ENCODE data around the gene SLC22A4. TPM values are rescaled to one million over a fixed set of nuclear protein-coding genes. Genes with fewer than 3 reads are reported as not detected.

Gene SLC22A4
- total and polyA plus RNA-seq, 3 experiments from 2014 or later: 0.15 to 2.9 (median 2.6) TPM

DNA sequence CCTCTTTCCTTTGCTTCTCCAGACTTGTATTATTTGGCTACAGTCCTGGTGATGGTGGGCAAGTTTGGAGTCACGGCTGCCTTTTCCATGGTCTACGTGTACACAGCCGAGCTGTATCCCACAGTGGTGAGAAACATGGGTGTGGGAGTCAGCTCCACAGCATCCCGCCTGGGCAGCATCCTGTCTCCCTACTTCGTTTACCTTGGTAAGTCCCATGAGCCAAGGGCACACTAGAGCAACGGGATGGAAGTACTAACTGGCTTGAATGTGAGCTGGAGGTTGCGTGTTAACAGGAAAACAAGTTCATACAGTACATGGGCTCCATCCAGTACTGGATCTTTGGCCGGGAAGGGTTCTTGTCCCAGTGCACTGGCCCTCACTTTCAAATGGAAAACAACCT is 98.2 kb downstream of the SLC22A4 start:
- Histone ChIP-seq H3K9me3 (ENCODE audit: low read length) (no peaks in the 10 kb centered on the region), H3K27me3 (ENCODE audit: insufficient read depth, low read length, poor library complexity, severe bottlenecking) (no peaks in the 10 kb centered on the region), H3K4me3 (ENCODE audit: low read length) (no peak overlapping the region), H3K36me3 (ENCODE audit: insufficient read depth, low read length) (no peaks in the 10 kb centered on the region), H3K4me1 (ENCODE audit: insufficient read depth, low read length) (peaks cover 48% of the 10 kb centered on the region), H3K27ac (ENCODE audit: low read depth, low read length) (no peak overlapping the region)
- CTCF ChIA-PET: interaction anchor here (15.9 kb wide), 1 partner anchor 107 kb away, joined by 299 read pairs; no protein-coding TSS in a partner anchor
- H3K36me3 Mint-ChIP-seq: peaks cover 0 to 42% (median 14%) of the 10 kb centered on the region in 3 donors
- POLR2A ChIA-PET: interaction anchor here (0.6 to 1.5 kb wide), 3 partner anchors 16 to 106 kb away, joined by 3 to 4 read pairs (median 3); no protein-coding TSS in a partner anchor
- no peak overlapping the region for H3K4me3 Mint-ChIP-seq
- H3K9me3 Mint-ChIP-seq: no peaks in the 10 kb centered on the region
- H3K4me1 Mint-ChIP-seq: peaks cover 22 to 61% (median 45%) of the 10 kb centered on the region in 3 donors
- H3K27ac Mint-ChIP-seq: peak overlapping the region in 2 of 8 donors; percentile 47 to 66
- H3K27me3 Mint-ChIP-seq: no peaks in the 10 kb centered on the region
- DNase-seq: no peak

DNA sequence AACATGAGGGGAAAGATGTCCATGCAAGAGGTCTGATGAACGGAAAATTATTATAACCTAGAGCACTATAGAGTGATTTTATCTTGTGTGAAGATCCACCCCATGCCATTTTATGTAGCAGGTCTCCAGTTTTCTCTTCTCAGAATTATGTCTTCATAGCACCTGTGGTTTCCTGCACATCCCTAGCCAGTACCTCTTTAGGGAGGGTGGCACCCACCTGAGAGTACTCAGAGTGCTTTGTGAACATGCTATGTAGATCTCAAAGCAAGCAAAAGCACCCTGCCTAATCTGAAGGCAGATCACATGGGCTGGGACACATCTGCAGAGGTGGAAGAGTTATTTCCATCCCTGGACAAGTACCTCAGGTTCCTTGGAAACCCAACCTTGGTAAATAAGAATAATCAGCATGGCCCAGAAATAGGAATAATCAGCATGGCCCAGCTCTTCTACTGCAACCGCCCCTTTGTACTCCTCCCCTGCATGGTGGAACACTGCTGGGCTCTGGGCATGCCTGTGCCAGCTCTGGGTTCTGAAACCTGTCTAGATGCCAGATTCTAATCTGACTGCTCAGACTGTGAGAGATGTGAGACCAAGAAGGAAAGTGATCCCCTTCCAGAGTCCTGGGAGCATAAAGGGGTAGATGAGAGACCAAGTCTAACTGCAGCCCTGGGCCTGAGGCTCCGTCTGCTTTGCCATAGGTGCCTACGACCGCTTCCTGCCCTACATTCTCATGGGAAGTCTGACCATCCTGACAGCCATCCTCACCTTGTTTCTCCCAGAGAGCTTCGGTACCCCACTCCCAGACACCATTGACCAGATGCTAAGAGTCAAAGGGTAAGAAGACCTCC is 99.0 kb downstream of the SLC22A4 start:
- no peak overlapping the region for H3K4me3 ChIP-seq (ENCODE audit: low read length)
- no peaks in the 10 kb centered on the region for H3K36me3 ChIP-seq (ENCODE audit: insufficient read depth, low read length)
- POLR2A ChIA-PET: interaction anchor here (0.8 to 1.5 kb wide), 2 partner anchors 89 to 97 kb away, joined by 3 to 8 read pairs; no protein-coding TSS in a partner anchor
- Mint-ChIP-seq H3K36me3 (peaks cover 0 to 42% (median 14%) of the 10 kb centered on the region in 3 donors), H3K4me3 (no peak overlapping the region), H3K4me1 (peaks cover 29 to 65% (median 53%) of the 10 kb centered on the region in 3 donors), H3K27ac (peak overlapping the region in 6 of 8 donors; percentile 20 to 68 (median 36)), H3K9me3 (no peaks in the 10 kb centered on the region), H3K27me3 (no peaks in the 10 kb centered on the region)
- H3K9me3 ChIP-seq (ENCODE audit: low read length): no peaks in the 10 kb centered on the region
- DNase-seq: no peak
- CTCF ChIA-PET: interaction anchor here (15.9 kb wide), 1 partner anchor 106 kb away, joined by 299 read pairs; no protein-coding TSS in a partner anchor
- H3K27ac ChIP-seq (ENCODE audit: low read depth, low read length): no peak overlapping the region
- peaks cover 56% of the 10 kb centered on the region for H3K4me1 ChIP-seq (ENCODE audit: insufficient read depth, low read length)
- H3K27me3 ChIP-seq (ENCODE audit: insufficient read depth, low read length, poor library complexity, severe bottlenecking): no peaks in the 10 kb centered on the region

Other genes starting within 250 kb of the SLC22A4 start
- 10 to 100 TPM; 69.7 to 71.9 TPM for gene IL3, start 233.7 kb upstream of the SLC22A4 start, total RNA-seq
- gene IL3, start 233.7 kb upstream of the SLC22A4 start, polyA plus RNA-seq: not detected
- 100 to 1,000 TPM; 393 to 409 TPM for gene CSF2, start 220.6 kb upstream of the SLC22A4 start, total RNA-seq
- gene CSF2, start 220.6 kb upstream of the SLC22A4 start, polyA plus RNA-seq: not detected
- 1 to 10 TPM; 7.2 to 7.9 TPM for gene P4HA2, start 66.5 kb upstream of the SLC22A4 start, total RNA-seq
- gene P4HA2, start 66.5 kb upstream of the SLC22A4 start, polyA plus RNA-seq: not detected
- 1 to 10 TPM in 1 of 2 experiments, under 1 TPM in 1; 0.39 to 1.4 TPM for gene PDLIM4, start 36.7 kb upstream of the SLC22A4 start, total RNA-seq
- not detected for gene PDLIM4, start 36.7 kb upstream of the SLC22A4 start, polyA plus RNA-seq
- gene SLC22A5, start 75.3 kb downstream of the SLC22A4 start, total RNA-seq: 1 to 10 TPM; 5.2 to 5.9 TPM
- gene SLC22A5, start 75.3 kb downstream of the SLC22A4 start, polyA plus RNA-seq: 2.5 TPM
- 100 to 1,000 TPM; 115 to 121 TPM for gene IRF1, start 196.4 kb downstream of the SLC22A4 start, total RNA-seq
- gene IRF1, start 196.4 kb downstream of the SLC22A4 start, polyA plus RNA-seq: 204 TPM
- gene IL5, start 249.1 kb downstream of the SLC22A4 start, total RNA-seq: 10 to 100 TPM; 83.0 to 84.3 TPM
- not detected for gene IL5, start 249.1 kb downstream of the SLC22A4 start, polyA plus RNA-seq

Data from CD8-positive, alpha-beta memory T cell (primary cell).